Measurements from ENCODE around the gene CSRP1.
A peak's percentile ranks its signal among the peaks of the same experiment; 100 is the strongest.

The CSRP1 gene

GRCh38 chr1:201490708-201491131 is 16.2 kb downstream of the CSRP1 start:
- TF ChIP-seq CTCF (conservative IDR thresholded peaks at IDR 0.05; ENCODE audit: low read depth, low read length) = no peak
- H3K4me3 ChIP-seq (ENCODE audit: low read depth, low read length) = no peak overlapping the region
- no peak for DNase-seq (ENCODE audit: low read depth)

DNA sequence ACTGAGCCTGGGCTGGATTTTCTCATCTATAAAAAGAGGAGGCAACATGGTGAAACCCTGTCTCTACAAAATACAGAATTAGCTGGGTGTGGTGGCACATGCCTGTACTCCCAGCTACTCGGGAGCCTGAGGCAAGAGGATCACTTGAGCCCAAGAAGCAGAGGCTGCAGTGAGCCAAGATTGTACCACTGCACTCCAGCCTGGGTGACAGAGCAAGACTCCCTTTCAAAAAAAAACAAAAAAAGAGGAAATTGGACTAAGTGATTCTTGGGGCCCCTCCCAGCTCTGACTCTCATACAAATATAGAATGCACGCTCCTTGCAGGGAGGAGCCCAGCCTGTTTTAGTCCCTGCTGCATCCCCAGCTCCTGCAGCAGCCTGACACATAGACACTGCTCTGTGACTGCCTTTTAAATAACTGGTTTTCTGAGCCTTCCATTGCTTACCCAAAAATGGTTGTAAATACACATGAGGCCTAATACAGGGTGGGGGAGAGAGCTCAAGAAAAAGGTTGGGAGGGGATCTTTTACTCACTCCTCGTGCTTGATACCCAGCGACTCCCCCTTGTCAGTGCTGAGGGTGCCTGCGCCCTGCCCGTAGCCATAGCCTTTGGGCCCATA is 17.2 kb downstream of the CSRP1 start:
- no peak overlapping the region for H3K4me3 ChIP-seq (ENCODE audit: low read depth, low read length)
- no peak for DNase-seq (ENCODE audit: low read depth)
- TF ChIP-seq CTCF (conservative IDR thresholded peaks at IDR 0.05; ENCODE audit: low read depth, low read length) = no peak

- no peak overlapping the region for H3K4me3 ChIP-seq (ENCODE audit: low read depth, low read length)
- no peak for TF ChIP-seq CTCF (conservative IDR thresholded peaks at IDR 0.05; ENCODE audit: low read depth, low read length)
- peak; percentile 93 for DNase-seq (ENCODE audit: low read depth)
Observed at GRCh38 chr1:201488830-201489589, 17.9 kb downstream of the CSRP1 start.

DNA sequence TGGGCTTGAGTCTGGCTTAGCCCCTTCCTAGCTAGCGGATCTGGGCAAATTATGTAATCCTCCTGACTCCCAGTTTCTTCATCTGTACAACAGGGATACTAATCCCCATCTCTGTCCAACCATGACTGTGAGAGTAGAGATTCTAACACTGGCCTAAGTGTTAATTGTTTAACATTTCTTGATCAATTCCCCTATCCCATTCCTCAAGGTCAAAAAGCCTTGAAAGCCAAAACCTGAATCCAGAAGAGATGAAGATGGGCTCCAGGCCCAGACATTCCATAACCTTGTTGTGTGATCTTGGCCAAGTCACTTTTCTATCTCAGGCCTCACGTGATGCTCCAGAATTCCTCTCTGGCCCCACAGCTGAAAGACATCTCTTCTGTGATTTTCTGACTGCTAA is 19.2 kb downstream of the CSRP1 start:
- no peak for TF ChIP-seq CTCF (conservative IDR thresholded peaks at IDR 0.05; ENCODE audit: low read depth, low read length)
- H3K4me3 ChIP-seq (ENCODE audit: low read depth, low read length) = no peak overlapping the region
- DNase-seq (ENCODE audit: low read depth) = no peak

- peak; percentile 85 for DNase-seq (ENCODE audit: low read depth)
- TF ChIP-seq CTCF (conservative IDR thresholded peaks at IDR 0.05; ENCODE audit: low read depth, low read length) = no peak
- H3K4me3 ChIP-seq (ENCODE audit: low read depth, low read length) = no peak overlapping the region
Observed at GRCh38 chr1:201486187-201486586, 20.7 kb downstream of the CSRP1 start.

DNA sequence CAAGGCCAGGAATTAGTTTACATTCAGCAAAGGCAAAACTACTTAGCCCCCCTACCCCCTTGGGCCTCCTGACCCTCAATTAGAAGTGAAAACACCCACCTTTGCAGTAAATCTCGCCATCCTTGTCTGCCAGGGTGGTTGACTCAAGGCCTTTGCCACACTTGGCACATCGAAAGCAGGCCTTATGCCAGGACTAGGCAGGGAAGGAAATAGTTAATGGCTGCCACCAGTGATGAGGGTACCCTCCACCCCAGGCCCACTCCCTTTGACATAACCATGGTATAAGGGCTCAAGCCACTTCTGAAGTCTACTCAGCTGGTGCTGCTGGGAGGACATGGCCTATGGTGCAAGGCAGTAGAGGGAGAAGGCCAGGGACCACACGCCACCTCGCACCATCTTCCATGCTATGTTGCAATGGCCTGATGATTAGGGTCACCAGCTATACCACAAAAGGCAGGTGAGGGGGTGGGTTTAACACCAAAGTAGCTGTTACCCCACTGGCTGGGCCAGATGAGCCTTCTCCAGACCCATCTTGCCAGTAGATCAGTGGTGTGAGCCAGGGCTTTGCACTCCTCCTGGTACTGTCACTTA is 21.6 kb downstream of the CSRP1 start:
- TF ChIP-seq CTCF (conservative IDR thresholded peaks at IDR 0.05; ENCODE audit: low read depth, low read length) = no peak
- DNase-seq (ENCODE audit: low read depth) = no peak
- H3K4me3 ChIP-seq (ENCODE audit: low read depth, low read length) = no peak overlapping the region

All from choroid plexus epithelial cell (primary cell).